Smooth muscle cell of the brain vasculature (primary cell): ENCODE measurements around the gene NRXN3.

Source experiments
- DNase-seq: peaks from one replicate; pipeline ENCODE4 v3.0.0-alpha.2; 2012; ENCODE audit warnings: low read depth, low spot score

Gene NRXN3

GRCh38 chr14:79516009-79516408, 1345.8 kb downstream of the NRXN3 start:
- DNase-seq, result no peak

GRCh38 chr14:79525416-79525815, 1355.2 kb downstream of the NRXN3 start:
- no peak for DNase-seq

DNA sequence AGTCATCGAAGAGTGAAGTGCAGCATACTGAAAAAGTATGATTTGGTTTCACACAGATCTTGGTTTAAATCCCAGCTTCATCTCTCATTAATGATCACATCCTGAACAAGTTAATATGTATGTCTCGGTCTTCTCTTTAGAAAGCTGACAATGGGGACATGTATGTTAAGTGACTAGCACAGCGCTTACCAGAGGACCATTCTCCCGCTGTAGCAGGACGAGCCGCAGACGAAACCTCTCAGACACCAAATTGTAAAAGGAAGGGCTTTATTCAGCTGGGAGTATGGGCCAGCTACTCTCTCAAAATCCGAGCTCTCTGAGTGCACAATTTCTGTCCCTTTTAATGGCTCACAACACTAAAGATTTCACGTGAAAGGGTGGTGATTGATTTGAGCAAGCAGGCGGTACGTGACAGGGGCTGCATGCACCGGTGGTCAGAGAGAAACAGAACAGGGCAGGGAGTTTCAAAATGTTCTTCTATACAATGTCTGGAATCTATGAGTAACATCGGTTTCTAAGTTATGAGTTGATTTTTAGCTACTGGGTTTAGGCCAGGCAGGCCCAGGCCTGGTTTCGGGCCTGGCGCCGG, 1358.7 kb downstream of the NRXN3 start:
- no peak for DNase-seq

DNA sequence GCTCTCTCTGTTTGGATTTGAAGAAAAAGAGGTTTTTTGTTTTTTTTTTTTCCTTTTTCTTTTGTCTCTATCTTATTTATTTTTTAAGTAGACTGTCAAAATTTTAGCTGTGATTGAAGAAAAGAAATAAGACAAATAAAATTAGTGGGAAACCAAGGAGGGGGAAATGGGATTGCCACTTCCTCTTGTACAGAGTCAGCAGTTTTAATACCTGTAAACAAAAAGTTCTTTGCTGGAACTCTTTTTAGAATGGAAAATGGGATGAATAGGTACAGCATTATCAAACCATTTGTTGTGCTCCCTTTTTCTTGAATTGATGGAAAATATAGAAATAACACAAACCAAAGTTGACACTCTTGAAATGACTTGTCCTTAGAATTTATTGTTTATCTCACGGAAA, 1360.4 kb downstream of the NRXN3 start:
- no peak for DNase-seq

- DNase-seq, result no peak
These were observed 1364.7 kb downstream of the NRXN3 start for GRCh38 chr14:79534703-79535353.

- no peak for DNase-seq
These were observed 1370.2 kb downstream of the NRXN3 start for GRCh38 chr14:79540394-79540793.

GRCh38 chr14:79542121-79542520, 1371.9 kb downstream of the NRXN3 start:
- no peak for DNase-seq

DNA sequence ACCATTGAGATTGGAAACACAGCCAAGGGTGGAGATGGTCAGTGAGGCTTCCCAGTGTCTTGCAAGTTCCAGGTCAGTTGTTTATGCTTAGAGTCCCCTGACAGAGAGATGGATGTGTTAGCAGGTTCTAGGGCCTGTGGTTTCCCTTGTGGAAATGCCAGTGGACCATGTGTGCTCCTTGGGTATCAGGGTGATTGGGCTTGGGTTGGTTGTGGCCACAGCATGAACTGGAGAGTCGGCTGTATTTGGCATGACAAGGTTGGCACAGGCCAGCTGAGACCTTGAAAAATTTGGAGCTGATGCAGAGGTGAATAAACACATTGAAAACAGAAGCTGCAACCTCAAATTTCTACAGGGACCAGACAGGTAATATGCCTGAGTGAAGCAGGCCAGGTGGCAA, 1373.2 kb downstream of the NRXN3 start:
- DNase-seq, result no peak

DNA sequence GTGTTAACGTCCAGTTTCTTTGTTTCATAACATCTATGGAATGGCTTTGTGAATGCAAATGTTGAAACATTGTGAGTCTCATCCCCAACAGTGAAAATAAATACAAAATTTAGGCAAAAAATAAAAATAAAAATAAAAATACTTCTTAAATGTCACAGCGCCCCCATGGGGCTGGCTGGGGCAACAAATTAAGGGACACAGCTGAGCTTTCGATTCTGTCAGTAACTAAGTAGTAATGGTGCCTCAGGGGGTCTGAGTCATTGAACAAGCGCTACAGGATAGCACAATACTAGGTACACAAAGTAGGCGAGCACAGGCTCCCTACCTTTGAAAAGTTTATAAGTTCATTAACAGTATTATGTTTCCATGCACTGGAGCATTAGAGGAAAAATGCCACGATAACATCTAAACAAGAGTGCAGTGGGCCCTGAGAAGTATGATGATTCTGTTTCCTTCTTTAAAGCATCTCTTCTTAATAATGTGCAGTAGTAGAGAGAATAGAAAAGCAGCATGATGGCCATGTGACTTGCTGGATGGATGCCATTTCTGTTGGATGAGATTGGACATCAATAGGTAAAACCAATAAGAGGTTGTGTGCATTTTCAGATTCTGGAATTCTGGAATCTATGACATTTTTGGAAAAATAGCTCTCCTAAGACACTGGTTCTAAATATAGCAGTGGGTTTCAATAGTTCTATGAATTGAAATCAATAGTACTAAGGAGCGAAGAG, 1374.0 kb downstream of the NRXN3 start:
- peak; percentile 57 for DNase-seq

DNA sequence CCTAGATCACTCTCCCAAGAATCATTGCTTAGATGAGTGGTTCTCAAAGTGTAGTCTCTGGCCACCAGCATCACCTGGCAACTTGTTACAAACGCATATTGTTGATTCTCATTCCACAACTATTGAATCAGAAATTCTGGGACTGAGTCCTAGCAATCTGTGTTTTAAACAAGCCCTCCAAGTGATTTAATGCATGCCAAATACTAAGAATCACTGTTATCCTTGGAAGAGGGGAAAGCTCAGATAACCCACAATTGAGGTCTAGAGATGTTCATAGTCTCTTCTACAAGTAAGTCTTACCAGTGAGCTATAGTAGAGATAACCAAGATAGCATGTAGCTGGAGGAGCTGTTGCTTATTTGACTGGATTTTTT, 1374.5 kb downstream of the NRXN3 start:
- DNase-seq, result no peak

- no peak for DNase-seq
These were observed 1378.7 kb downstream of the NRXN3 start for GRCh38 chr14:79548836-79549235.

DNA sequence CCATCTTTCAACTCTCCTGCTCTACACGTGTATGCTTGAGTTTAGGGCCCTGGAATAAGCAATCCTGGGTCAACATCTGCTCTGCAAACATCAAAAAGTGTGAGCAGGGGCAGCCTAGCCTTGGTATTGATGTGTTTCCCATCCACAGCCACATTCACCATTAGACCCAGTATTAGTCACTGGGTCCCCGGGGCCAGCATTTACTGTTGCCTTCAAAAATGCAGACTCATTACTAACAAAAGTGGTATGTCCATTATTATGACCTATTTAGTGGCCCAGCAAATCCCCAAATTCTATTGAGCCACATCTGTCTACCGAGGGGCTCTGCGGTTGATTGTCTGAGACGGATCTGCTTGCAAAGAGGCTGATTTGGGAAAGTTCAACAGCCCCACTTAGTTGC, 1379.3 kb downstream of the NRXN3 start:
- no peak for DNase-seq

DNA sequence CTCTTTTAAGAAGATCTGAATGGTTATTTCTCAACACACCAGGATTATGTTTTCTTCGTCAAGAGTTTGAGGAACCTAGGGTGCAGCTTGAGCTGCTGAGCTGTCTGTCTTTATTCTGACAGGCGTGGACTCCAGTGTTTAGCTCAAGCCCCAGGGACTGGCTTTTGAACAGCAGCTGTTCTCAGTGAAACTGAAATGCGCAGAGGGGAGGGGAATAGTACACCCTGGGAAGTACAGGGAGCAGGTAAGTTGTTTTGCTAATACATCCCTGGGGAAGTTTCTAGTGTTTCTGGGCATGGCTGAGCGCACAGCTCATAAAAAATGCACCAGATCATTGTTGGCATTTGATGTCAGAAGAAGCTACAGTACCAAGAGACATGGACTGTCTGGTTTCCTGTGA, 1381.3 kb downstream of the NRXN3 start:
- no peak for DNase-seq

DNA sequence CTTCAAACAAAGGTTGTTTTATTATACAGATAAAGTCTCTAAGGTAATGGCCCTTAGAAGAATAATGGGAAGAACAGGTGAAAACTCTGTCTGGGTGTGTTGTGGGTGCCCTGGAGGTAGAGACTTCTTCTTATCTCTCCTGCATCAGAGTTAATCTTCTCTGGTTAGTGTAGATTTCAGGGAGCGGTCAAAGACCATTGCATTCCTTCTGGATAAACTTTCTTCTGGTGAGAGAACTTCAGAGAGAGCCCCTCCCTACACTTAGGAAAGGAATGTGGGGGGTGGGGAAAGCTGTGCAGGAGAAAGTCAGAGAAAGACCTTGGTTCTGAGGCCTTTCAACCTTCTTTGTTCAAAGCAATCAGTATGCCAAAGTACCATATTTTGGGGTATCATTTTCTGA, 1382.6 kb downstream of the NRXN3 start:
- DNase-seq, result no peak

DNA sequence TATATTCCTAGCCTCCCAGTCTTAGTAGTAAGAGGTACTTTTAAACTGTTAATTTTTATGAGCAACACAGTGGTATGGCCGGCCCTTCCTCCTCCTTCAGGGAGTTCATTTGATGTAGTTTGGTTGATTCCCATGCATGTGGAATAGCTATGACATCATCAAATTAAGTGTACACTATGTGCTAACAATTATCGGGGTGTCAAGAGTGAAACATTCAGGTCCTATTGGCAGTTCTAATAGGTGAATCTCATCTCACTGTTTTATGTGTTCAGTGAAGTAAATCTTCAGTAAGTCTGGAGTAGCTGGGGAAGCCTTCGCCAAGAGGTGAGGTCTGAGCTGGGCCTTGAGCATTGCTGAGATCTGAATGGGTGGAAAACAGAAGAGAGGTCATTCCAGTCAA, 1384.6 kb downstream of the NRXN3 start:
- no peak for DNase-seq

- DNase-seq, result no peak
These were observed 1385.3 kb downstream of the NRXN3 start for GRCh38 chr14:79555429-79555828.

- DNase-seq, result no peak
These were observed 1387.1 kb downstream of the NRXN3 start for GRCh38 chr14:79557309-79557708.

DNA sequence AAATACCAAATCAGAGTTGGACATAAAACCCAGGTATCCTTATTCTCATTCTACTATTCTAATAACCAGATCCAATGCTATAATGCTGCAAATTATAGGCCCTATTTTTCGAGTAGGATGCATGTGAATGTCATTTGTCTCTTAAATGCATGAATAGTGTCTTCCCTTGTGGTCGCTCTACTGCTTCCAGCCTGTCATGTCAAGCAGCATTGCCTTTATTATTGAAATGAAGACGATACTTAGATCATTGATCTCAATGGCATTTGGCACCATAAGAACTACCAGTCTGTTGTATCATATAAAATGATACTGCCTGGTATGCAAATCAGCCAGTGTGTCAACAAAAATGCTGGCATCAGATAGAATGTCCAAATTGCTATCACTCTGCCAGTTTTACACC, 1392.0 kb downstream of the NRXN3 start:
- no peak for DNase-seq

DNA sequence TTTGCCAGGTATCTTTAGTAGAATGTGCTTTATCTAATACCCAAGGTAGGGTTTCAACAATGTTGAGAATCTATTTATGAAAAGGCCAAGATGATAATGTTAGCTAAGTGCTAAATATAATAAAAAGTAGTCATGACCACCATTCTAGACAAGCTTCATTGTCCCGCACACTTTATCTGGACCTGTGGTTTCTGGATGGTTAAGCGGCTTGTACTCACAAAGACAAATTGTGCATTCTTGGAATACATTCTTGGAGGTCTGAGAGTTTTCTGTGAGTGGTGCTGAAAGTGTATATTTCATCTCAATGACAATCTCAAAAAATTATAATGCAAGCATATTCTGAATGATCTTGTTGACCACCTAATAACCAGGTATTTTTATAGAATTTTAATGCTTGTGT, 1394.2 kb downstream of the NRXN3 start:
- no peak for DNase-seq

DNA sequence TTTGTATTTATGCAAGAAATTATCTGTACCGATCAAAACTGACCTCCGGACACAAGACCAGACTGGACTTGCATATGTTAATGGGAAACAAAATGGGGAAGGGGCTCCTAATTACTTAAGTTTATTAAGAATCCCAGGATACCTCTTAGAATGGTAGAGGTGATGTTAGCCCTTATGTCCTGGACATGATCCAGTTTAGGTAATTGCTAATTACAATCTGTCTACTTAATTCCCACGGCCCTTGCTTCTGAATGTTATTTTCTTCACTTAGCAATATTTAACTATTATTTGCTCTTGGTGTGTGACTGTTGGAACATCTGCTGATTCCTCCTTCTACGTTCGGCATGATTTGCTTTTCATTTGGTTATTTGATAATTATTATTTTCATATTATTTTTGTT, 1397.1 kb downstream of the NRXN3 start:
- no peak for DNase-seq

- no peak for DNase-seq
These were observed 1398.4 kb downstream of the NRXN3 start for GRCh38 chr14:79568594-79568993.

GRCh38 chr14:79569072-79569471, 1398.9 kb downstream of the NRXN3 start:
- no peak for DNase-seq

GRCh38 chr14:79570648-79571047, 1400.5 kb downstream of the NRXN3 start:
- no peak for DNase-seq
